GM12864 (cell line): ENCODE measurements around the gene CDCP1.

Experiments used
- DNase-seq: peaks from one replicate; pipeline ENCODE4 v3.0.0-alpha.2; 2011; ENCODE audit warnings: low read depth
- H3K4me3 ChIP-seq: 2 replicates; pipeline ENCODE4 v1.5.1; 2011; ENCODE audit warnings: mild to moderate bottlenecking, low read depth, low read length, control low read depth
- TF ChIP-seq, protein P1 (sequence below): IDR thresholded peaks from 2 replicates; pipeline ENCODE4 v1.5.1; 2011; ENCODE audit warnings: low read depth, mild to moderate bottlenecking, moderate library complexity, low read length, control low read depth, inconsistent platforms; ENCODE audit errors: missing control alignments

CDCP1 gene

DNA sequence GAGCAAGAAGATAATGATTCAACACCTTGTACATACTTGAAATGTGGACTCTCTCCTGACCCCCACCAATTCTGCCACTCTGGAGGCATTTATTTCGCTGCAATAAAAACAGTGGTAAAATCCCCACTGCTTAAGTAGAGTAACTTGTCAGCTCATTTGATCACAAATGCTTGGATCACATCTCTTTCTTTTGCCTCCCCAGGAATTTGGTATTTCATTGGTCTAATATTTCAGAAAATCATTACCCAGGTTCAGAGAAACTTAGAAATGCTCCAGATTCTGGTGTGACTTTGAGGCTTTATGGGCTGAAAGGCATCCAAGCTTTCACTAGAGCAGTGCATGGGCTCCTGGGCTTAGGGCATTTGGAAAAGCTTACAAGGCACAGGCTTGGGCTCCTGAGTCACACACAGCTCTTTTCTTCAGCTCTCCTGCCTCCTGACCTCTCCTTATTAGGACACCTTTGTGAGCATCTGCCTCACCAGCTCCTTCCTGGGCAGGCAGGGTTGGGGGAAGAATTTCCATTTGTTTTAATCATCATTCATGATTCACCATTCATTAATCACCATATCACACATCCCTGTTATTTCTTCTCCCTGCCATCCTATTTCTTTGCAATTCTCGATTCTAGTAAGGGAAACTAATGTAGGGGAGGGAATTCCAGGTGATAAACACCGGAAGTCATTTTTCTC, 22.5 kb downstream of the CDCP1 start:
- DNase-seq: no peak
- H3K4me3 ChIP-seq: no peak overlapping the region
- TF ChIP-seq, protein P1, sequence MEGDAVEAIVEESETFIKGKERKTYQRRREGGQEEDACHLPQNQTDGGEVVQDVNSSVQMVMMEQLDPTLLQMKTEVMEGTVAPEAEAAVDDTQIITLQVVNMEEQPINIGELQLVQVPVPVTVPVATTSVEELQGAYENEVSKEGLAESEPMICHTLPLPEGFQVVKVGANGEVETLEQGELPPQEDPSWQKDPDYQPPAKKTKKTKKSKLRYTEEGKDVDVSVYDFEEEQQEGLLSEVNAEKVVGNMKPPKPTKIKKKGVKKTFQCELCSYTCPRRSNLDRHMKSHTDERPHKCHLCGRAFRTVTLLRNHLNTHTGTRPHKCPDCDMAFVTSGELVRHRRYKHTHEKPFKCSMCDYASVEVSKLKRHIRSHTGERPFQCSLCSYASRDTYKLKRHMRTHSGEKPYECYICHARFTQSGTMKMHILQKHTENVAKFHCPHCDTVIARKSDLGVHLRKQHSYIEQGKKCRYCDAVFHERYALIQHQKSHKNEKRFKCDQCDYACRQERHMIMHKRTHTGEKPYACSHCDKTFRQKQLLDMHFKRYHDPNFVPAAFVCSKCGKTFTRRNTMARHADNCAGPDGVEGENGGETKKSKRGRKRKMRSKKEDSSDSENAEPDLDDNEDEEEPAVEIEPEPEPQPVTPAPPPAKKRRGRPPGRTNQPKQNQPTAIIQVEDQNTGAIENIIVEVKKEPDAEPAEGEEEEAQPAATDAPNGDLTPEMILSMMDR: no peak

DNA sequence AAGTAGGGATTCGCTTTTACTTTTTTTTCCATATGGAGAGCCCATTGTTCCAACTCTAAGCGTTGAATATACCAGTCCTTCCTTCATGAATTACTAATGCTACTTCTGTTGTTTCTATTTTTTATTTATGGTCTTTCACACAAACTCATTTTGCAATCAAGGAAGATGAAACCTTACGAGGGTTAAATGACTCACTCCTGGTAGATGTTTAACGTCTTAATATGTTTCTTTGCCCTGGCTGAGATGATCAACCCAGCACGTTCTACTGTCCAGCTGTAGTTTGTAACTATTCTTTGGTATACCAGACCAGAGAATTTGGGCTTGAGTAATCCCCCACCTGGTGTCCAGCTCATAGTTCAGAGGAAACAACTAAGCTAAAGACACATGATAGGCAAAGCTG, 23.1 kb downstream of the CDCP1 start:
- TF ChIP-seq, protein P1: no peak
- no peak for DNase-seq
- no peak overlapping the region for H3K4me3 ChIP-seq

DNA sequence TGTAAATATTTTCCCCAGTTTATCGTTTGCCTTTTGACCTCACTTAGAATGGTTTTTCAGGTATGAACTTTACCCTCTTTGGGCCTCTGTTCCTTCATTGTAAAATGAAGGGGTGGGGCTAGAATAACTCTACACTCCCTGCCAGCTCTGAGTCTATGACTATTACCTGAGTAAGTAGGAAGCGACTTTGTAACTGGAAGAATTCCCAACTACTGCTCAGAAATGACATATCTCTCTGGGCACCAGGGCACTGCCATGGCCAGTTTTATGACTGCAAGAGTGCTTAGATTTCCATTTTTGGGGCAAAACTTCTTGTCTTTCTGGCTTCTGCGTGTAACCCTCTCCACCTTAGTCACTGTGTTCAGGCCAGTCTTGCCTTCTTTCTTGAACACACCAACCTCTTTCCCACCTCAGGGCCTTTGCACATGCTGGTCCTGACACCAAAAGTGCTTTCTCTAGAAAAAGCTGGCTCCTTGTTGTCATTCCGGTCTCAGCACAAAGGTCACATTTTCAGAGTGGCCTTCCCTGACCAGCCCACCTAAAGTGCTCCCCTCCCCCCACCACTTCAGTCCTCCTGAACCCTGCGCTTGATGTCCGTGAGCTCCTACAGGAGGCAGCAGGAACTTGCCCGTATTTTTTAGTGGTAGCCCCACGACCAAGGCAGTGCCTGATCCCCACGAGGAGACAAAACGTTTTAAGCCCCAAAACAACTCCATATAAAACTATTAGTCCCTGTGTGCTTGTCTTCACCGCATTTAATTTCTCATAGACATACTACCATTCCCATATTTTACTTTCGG, 25.6 kb downstream of the CDCP1 start:
- no peak for DNase-seq
- no peak overlapping the region for H3K4me3 ChIP-seq
- TF ChIP-seq, protein P1: no peak

DNA sequence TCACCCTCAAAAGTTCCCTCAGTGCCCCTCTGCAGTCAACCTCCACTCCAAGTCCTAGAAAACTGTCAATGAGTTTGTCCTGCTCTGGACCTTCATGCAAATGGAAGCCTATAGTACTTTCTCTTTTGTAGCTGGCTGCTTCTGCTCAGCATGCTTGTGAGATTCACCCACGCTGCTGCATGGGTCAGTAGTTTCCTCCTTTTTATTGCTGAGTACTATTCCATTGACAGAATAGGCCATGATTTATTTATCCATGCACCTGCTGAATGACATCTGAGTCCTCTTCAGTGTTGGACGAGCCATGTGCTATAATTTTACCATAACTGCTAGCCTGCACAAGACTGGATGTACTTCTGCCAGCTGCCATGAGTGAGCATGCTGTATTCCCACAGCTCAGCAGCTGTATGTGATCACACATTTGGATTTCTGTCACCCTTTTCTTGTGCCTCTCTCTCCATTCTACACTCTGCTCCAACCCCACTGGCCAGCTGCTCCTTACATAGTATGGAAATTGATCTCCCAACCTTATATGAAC, 26.3 kb downstream of the CDCP1 start:
- no peak overlapping the region for H3K4me3 ChIP-seq
- TF ChIP-seq, protein P1: no peak
- DNase-seq: no peak

DNA sequence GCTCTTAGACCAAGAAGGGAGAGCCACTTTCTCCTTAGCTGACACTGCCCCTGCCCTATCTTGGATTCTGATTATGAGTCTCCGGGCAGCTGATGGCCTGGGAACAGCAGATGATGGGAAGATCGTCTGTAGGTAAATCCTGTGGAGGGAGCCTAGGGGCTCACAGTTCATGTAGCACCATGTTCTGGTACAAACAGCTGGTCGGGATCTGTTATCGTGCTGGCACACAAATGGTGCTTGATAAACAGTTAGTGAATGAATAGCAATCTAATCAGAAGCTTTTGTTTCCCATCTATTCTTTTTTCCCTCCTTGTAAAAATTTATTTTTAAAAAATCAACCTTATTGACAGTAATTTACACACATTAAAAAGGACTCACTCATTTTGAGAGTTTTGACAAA, 26.8 kb downstream of the CDCP1 start:
- TF ChIP-seq, protein P1: no peak
- no peak for DNase-seq
- no peak overlapping the region for H3K4me3 ChIP-seq

DNA sequence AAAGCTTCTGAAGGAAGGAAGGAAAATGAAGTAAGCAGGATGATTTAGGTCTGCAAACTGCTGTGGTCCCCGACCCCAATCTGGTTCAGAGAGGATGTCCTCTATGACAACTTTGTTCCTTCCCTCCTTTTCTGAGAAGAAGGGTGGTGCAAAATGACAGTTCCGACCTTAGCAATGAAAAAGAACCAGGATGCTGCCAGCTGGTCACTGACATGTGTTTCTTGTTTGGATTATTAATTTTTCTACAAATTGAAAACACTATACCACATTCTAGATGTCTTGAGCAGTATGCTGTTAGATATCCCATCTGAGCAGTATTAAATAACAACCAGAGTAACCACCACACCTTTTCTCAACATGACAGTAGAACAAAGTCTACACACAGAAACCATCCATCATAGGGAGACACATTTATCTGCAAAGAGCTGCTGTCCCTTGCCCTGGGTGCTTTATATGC, 27.5 kb downstream of the CDCP1 start:
- TF ChIP-seq, protein P1: no peak
- no peak overlapping the region for H3K4me3 ChIP-seq
- DNase-seq: no peak

DNA sequence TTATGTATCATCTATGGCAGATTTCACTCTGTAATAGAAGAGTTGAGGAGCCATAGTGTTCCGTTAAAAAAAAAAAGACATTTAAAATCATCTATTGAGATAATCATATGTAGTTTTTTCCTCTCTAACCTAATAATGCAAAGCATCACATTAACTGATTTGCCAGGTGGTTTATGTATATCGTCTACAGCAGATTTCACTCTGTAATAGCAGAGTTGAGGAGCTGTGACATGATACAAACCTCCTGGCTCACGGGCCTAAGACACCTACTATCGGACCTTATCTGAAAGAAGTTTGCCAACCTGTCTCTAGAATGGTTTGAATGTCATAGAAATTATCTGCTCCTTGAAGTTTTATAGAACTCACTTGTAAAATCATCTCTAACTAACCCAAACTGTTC, 29.8 kb downstream of the CDCP1 start:
- TF ChIP-seq, protein P1: no peak
- no peak for DNase-seq
- H3K4me3 ChIP-seq: no peak overlapping the region
